NCI-H226 (cell line): ENCODE results near the gene SREBF2.

Experiments
- DNase-seq: peaks from one replicate; pipeline ENCODE4 v3.0.0-alpha.2; 2015

Gene SREBF2

DNA sequence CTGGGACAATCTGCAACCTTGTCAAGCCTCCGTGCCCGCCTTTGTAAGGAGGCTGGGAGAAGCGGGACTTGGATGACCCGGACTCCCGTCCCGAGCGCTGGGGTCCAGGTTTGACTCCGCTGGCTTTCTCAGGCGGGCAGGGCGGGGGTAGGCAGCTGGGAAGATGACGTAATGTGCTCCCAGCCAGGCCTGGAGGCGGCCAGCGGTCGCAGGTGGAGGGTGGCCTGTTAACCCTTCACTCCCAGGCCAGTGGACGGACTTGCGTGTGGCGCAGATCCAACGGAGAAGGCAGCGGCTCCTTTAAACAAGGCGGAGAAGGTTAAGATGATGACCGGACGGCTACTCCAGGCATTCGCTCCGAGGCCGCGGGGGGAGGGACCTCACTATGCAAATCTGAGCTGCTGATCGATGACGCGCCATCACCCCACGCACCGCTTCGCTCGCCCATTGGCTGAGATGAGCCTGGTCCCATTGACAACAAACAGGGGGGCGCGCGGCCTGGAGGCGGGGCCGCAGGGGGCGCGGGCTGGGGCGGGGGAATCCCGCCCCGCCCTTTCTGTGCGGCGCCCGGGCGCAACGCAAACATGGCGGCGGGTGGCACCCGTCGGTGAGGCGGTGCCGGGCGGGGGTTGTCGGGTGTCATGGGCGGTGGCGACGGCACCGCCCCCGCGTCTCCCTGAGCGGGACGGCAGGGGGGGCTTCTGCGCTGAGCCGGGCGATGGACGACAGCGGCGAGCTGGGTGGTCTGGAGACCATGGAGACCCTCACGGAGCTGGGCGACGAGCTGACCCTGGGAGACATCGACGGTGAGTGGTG is at the start of gene SREBF2:
Gene SREBF2, plus strand, starts transcription at position 553 of the 816 bp plus-strand sequence. Its CDS starts 166 bp downstream, at position 719.
- peak; percentile 90 for DNase-seq

DNA sequence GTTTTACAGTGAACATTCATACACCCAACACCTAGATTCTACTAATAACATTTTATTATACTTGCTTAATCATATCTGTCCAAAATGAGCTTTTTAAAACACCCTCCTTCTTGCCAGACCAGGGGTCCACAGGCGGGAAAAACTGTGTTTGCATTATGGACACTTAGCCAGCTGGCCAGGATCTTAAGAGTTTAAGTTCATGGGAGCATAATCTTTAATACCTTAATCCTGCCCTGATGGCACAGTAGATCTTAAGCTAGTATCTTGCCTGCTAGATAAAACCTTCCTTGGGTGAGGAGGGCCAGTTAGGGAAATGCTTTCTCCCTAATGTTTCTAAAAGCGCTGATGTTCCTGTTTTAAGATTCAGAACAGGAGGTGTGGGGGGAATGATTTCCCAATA is 45.6 kb upstream of the SREBF2 start:
- no peak for DNase-seq

DNA sequence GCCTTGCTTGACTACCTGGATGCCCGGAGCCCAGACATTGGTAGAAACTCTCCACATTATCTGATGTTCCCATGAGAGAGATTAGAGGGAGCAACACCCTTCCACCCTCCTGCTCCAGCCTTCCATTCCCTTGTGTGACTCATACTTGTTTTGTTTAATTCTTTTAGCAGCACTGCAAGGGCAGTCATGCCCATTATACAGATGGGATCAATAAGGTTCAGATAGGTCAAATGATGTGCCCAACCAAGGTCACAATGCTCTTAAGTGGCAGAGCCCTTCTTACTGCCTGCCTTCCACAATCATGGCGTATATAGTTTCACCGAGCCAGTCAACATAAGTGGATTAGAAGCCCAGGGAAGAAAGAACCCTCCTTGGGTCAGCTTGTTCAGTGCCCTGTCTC is 39.0 kb upstream of the SREBF2 start:
- no peak for DNase-seq

DNA sequence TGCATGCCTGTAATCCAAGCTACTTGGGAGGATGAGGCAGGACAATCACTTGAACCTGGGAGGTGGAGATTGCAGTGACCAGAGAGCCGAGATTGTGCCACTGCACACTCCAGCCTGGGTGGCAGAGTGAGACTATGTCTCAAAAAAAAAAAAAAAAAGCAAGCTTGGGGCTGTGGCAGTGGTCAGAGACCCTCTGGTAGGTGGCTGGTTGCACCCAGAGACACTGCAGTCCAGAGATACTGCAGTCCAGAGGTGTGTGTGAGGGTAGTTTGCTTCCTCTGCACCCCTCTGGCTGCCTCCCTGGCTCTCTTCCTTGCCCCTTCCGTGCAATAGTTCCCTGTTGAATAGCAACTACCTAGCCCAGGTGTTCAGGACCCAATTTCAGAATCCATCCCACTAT is 34.2 kb upstream of the SREBF2 start:
- DNase-seq, result no peak

DNA sequence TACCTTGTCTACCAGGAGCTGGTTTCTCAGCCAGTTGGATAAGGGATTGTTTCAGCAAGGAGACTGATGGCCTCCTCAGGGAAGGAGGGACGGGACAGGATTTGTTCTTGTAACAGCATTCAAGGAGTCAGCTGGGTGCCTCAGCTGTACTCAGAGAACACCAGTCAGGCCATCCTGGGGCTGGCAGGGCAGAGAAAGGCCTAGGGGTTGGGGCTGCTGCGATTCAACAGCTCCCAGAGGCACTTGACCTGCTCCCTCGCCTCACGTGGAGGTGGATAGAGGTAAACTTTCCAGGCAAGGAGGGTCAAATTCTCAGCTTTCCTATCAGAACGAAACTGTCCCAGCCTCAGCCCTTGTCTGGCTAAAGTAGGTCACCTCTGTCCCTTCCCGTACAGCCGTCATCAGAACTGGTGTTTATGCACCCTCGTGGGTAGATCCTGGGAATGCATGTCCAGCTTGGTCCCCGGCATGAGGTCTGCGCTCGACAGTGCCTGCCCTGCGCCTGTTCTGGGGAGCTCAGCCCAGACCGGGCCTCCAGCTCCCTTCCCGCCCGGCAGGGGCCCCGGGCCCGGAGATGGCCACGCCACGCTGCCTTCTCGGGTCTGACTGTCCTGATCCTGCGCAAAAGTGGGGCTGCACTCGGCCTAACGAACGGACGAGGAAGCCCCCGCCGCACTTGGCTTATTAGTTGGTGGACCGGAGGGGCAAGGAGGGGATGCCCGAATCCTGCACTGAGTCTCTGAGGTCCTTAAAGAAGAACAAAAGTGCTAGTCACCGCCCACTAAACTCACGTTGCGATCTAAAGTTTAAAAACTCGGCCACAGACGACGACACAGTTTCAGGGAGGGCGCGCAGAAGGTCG is 33.2 kb upstream of the SREBF2 start:
- no peak for DNase-seq

GRCh38 chr22:41800348-41801146 is 32.4 kb upstream of the SREBF2 start, which contains the start of gene CCDC134:
TSS of gene CCDC134 (plus strand) at chr22:41800679. CDS start at chr22:41808891, 8,212 bp downstream.
- peak; percentile 52 for DNase-seq

DNA sequence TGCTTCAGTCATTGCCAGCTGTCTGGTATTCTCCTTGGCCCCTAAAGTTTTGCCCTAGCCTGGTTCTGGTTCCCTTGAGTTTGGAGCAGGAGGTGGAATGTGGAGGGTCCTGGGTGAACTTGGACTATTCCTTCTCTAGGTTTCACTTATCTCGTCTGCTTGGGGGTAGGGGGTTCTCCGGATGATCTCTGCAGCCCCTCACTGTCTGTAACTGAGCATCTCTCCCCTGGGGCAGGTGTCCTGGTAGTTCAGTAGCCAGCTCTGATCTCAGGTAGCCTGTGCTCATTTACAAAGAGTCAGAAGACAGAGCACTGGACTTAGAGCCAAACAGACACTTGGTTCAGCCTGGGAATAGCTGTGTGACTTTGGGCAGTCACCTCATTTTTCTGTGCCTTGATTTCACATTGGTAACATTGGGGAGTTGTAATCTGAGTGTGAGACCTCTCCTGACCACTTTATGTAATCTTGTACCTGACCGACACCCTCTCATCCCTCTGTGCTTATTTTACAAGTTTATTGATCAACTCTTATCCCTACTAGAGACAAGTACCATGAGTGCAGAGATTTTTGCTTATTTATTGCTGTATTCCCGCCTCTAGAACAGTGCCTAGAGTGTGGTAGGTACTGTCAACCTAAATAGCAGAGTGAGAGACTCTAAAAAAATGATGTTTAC is 31.6 kb upstream of the SREBF2 start:
- no peak for DNase-seq

- no peak for DNase-seq
Measured at GRCh38 chr22:41801886-41802285, 31.0 kb upstream of the SREBF2 start.

GRCh38 chr22:41805639-41806038 is 27.3 kb upstream of the SREBF2 start:
- no peak for DNase-seq

DNA sequence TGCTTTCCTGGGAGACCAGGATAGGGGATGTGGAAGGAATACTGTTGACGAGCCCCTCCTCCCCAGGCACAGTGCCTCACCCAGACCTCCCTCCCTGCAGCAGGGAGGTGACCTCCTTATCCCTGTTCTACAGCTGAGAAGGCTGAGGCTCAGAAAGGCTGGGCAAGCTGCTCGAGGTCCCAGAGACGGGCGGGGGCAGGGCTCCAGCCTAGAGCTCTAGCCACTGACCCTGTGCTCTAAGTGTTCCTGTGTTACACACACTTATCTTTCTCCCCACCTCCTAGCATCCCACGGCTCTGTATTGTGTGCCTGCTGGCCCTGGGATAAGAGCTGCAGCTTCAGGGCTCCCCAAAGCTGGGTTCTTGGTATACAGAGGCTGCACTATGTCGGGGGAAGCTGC is 24.5 kb upstream of the SREBF2 start:
- no peak for DNase-seq

DNA sequence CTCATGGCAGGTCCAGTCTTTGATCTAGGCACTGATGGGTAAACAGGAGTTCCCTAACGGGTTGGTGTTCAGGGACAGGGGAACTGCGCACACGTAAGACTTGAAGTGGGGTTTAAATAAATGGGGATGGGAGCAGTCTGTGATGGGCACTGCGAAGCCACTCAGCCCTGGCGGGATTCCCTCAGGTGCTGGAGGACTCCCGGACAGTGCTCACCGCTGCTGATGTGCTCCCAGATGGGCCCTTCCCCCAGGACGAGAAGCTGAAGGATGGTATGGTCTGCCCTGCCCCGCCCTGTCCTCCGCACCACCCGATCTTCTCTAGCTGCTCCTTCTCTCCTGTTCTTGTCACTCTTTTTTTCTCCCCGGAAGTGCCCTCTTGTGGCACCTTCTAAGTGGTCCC is 22.9 kb upstream of the SREBF2 start:
- no peak for DNase-seq

- no peak for DNase-seq
Measured at GRCh38 chr22:41812805-41813545, 19.9 kb upstream of the SREBF2 start.

- DNase-seq, result no peak
Measured at GRCh38 chr22:41813726-41814410, 19.0 kb upstream of the SREBF2 start.

GRCh38 chr22:41815716-41816115 is 17.2 kb upstream of the SREBF2 start:
- no peak for DNase-seq

GRCh38 chr22:41816241-41816640 is 16.7 kb upstream of the SREBF2 start:
- no peak for DNase-seq

DNA sequence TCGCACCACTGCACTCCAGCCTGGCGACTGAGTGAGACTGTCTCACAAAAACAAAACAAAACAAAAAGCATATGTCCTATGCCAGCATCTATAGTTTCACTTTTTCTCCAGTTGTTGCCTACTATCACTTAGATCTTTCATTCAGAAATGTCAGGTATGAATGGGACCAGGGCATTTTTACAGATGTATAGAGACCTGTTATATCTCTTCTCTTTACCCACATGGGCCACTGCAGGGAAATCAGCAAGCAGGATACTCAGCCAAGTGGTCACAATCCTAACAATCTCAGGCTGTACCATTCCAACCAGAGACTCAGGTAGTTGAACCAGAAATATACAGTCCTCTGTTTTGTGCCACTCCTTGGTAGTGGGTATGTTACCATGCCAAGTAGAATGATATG is 16.0 kb upstream of the SREBF2 start:
- DNase-seq, result no peak

DNA sequence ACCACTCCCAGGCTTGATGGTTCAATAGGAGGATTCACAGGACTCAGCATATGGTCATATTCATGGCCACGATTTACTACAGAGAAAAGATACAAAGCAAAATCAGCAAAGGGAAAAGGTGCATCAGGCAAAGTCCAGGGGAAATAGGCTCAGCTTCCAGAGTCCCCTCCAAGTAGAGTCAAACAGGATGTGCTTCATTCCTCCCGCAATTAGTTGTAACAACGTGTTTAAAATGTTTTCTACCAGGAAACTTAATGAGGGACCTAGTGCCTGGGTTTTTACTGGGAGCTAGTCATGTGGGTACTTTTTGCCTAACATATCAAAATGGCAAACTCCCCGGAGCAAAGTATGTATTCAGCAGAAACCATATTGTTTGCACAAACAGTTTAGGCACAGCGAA is 14.9 kb upstream of the SREBF2 start:
- DNase-seq, result no peak

- DNase-seq, result no peak
Measured at GRCh38 chr22:41818596-41818995, 14.3 kb upstream of the SREBF2 start.

GRCh38 chr22:41819257-41819656 is 13.6 kb upstream of the SREBF2 start:
- no peak for DNase-seq

GRCh38 chr22:41820447-41820846 is 12.5 kb upstream of the SREBF2 start:
- DNase-seq, result no peak
